GM12872 (cell line): ENCODE results near the gene SPATA33.

ENCODE experiments used
- TF ChIP-seq, protein P1 (sequence below): IDR thresholded peaks from 3 replicates; pipeline ENCODE4 v1.5.1; 2011; ENCODE audit warnings: low read depth, mild to moderate bottlenecking, low read length, moderate library complexity; ENCODE audit not compliant: insufficient read depth

The SPATA33 gene

DNA sequence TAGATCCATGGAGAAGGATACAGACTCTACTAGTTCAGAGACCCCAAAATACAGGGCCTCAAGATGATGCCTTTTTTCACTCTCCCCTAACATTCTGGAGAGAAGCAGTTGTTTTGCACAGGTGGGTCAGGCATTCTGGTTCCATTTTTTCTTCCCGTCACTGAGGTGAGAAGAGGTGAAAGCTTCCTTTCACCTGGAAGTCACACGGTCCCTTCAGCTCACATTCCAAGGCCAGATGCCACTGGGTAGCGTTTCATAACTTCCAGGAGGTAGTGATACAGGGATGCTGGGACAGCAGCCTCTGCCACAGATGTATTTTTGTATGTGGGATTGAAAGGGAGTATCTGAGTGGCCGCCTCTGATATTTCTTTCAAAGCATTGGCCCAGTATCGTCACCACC, 30.8 kb downstream of the SPATA33 start:
- TF ChIP-seq, protein P1, sequence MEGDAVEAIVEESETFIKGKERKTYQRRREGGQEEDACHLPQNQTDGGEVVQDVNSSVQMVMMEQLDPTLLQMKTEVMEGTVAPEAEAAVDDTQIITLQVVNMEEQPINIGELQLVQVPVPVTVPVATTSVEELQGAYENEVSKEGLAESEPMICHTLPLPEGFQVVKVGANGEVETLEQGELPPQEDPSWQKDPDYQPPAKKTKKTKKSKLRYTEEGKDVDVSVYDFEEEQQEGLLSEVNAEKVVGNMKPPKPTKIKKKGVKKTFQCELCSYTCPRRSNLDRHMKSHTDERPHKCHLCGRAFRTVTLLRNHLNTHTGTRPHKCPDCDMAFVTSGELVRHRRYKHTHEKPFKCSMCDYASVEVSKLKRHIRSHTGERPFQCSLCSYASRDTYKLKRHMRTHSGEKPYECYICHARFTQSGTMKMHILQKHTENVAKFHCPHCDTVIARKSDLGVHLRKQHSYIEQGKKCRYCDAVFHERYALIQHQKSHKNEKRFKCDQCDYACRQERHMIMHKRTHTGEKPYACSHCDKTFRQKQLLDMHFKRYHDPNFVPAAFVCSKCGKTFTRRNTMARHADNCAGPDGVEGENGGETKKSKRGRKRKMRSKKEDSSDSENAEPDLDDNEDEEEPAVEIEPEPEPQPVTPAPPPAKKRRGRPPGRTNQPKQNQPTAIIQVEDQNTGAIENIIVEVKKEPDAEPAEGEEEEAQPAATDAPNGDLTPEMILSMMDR: no peak

DNA sequence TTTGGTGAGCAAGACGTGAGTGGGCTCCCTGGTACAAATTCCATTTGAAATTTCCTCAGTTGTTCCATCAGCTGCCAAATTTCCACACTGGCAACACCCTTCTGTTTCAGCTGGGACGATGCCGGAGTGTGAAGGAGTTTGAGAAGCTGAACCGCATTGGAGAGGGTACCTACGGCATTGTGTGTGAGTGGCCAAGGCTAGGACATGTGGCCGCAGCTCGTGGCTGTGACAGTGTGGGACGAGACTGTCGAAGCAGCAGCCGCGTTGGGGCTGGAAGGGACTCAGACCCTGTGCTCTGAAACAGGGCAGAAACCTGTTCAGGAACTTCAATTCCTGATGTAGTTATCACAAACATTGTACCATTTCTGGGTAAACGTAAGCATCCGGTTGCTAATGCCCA, 31.5 kb downstream of the SPATA33 start:
- TF ChIP-seq, protein P1: no peak

DNA sequence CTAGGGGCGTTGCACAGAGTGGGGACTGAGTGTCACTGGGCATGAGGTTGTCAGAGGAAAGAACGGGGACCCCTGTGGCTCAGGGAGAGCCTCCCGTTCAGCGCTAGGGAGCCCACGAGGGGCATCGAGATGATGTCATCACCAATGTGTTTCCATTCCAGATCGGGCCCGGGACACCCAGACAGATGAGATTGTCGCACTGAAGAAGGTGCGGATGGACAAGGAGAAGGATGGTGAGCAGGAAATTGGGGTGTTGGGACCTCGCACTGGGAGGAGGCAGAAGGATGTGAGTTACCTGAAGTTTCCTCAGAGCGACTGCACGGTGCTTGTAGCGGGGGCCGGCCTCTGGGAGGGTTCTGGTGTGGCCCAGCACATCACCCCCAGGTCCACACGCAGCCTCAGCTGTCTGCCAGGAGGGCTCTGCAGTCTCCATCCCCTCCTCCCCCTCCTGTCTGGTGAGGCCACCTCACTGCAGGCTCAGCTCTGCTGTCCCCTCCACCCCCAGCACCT, 32.8 kb downstream of the SPATA33 start:
- TF ChIP-seq, protein P1: no peak

DNA sequence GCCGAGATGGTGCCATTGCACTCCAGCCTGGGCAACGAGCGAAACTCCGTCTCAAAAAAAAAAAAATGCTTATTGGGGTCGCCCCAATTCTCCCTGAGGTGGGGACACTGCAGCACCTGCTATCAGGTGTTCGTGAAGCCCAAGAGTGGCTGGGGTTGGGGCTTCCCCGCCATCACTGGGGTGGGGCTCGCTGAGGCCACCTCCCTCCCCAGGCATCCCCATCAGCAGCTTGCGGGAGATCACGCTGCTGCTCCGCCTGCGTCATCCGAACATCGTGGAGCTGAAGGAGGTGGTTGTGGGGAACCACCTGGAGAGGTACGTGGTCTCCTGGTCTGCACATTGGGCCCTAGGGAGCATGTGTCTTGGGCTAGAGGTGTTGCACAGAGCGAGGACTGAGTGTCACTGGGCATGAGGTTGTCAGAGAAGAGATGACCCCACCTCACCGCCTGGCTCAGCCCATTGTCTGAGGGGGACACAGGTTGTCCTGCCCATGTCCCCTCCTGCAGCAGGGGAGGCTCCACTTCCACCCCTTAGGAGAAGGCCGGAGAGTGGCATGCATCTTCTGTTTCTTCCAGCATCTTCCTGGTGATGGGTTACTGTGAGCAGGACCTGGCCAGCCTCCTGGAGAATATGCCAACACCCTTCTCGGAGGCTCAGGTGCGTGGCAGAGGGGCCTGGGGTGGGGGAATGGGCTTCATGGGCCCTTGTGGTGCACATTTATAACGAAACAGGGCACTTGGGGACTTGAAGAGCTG, 33.8 kb downstream of the SPATA33 start:
- TF ChIP-seq, protein P1: no peak

DNA sequence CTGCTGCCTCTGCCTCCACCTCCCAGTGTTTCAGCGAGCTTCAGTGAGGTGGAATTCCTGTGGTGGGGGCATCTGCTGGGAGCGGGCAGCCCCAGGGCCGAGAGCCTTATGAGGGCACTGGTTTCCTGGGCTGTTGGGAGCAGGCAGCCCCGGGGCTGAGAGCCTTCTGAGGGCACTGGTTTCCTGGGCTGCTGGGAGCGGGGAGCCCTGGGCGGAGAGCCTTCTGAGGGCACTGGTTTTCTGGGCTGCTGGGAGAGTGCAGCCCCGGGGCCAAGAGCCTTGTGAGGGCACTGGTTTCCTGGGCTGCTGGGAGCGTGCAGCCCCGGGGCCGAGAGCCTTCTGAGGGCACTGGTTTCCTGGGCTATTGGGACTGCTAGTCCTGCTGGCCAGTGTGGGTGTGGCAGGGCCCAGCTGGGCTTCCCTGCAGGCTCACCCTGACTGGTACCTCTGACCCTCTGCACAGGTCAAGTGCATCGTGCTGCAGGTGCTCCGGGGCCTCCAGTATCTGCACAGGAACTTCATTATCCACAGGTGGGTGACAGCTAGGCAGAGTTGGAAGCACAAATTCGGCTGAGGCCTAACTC, 34.4 kb downstream of the SPATA33 start:
- TF ChIP-seq, protein P1: no peak

DNA sequence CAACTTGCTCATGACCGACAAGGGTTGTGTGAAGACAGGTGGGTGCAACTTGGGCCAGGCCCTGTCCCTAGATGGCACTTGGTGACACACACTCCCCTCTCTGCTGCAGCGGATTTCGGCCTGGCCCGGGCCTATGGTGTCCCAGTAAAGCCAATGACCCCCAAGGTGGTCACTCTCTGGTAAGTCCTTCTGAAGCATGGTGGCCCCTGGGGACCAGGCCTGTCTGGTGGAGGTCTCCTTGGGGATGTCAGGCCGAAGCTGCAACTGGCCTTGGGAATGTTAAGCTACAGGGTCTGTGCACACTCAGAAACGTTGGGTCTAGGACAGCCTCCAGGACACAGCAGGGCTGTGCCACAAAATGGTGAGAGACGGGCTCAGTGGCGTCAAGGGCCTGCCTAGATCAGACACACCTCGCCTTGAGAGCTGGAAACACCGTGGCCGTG, 35.7 kb downstream of the SPATA33 start:
- TF ChIP-seq, protein P1: no peak

DNA sequence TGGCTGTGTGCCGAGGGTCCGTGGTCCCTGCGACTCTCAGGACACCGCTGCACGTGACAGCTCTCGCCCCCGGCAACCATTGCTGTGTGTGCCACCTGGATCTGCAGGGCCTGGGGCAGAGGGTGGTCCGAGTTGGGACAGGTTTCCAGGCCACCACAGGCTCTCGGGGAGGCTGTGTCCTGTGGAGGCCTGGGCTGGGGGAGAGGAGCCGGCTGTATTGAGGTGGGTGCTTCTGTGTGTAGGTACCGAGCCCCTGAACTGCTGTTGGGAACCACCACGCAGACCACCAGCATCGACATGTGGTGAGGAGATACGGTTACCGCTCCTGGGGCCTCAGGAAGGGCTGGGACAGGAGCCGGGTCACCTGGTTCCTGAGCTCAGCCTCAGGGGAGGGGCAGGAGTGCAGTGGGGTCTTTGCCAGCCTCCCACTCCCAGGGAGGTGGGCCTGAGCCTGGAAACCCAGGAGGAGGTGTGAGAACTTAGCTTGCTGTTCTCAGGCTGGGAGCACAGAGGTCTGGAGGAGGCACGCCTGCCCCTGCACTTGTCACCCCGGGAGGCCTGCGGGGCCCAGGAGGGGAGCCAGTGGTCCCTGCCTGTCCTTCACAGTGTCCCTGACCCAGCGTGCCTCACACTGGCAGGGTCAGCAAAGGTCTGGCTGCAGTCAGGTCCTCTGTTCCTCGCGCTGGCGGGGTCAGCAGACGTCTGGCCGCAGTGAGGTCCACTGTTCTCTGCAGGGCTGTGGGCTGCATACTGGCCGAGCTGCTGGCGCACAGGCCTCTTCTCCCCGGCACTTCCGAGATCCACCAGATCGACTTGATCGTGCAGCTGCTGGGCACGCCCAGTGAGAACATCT, 36.5 kb downstream of the SPATA33 start:
- TF ChIP-seq, protein P1: no peak
